ENCODE data around the gene GPR162.

GPR162 gene

DNA sequence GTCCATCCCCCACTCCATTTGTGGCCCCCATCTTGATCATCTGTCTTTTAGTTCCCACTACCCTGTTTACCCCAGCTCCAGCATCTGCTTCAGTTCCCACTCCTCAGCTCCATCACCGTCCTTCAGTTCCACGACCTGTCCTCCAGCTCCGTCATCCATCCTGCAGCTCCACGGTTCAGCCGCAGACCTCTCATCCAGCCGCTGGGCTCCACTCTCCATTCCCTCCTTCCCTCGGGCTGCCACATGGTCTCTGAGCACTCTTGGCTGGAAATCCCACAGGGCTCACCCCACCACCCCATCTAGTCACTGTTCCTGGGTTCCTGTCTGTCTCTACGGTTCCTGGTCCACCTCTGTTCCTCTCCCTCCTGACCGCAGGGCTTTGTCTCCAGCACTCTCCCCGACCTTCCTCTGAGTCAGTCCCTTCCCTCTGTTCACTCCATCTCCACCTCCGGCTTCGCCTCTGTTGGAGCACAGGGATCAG lies 3.3 kb downstream of the GPR162 start:
- Histone ChIP-seq H4K20me1 (ENCODE audit: insufficient read depth, low read length) (no peaks in the 10 kb centered on the region), H3K9me3 (replicated peaks; ENCODE audit: insufficient read depth, low read length) (no peaks in the 10 kb centered on the region), H3K27me3 (replicated peaks; ENCODE audit: insufficient read depth, low read length) (peaks cover 93% of the 10 kb centered on the region), H3K4me1 (ENCODE audit: low read length) (peaks cover 4% of the 10 kb centered on the region; the same call in 1 of the 2 replicates), H3K27ac (ENCODE audit: low read length) (no peak overlapping the region), H3F3A (ENCODE audit: insufficient read depth, low read length) (no peaks in the 10 kb centered on the region), H3K36me3 (replicated peaks; ENCODE audit: insufficient read depth, low read length) (no peaks in the 10 kb centered on the region), H3K4me3 (ENCODE audit: low read length) (no peak overlapping the region), H3K4me2 (ENCODE audit: low read depth, low read length) (peak overlapping the region; percentile 13; the same call in 1 of the 2 replicates), H3K79me2 (ENCODE audit: low read length) (no peaks in the 10 kb centered on the region), H2AFZ (ENCODE audit: low read length) (no peak overlapping the region), H3K9ac (ENCODE audit: low read length) (no peak overlapping the region), H3K9me2 (replicated peaks; ENCODE audit: insufficient read depth, low read length) (no peaks in the 10 kb centered on the region)
- TF ChIP-seq EZH2phosphoT487 (IDR thresholded peaks at IDR 0.05; ENCODE audit: low read length) (no peak; the same call in 1 of the 2 replicates), EZH2 (optimal IDR thresholded peaks at IDR 0.05; ENCODE audit: low read depth, low read length) (no peak)
- TF ChIP-seq, protein P1, sequence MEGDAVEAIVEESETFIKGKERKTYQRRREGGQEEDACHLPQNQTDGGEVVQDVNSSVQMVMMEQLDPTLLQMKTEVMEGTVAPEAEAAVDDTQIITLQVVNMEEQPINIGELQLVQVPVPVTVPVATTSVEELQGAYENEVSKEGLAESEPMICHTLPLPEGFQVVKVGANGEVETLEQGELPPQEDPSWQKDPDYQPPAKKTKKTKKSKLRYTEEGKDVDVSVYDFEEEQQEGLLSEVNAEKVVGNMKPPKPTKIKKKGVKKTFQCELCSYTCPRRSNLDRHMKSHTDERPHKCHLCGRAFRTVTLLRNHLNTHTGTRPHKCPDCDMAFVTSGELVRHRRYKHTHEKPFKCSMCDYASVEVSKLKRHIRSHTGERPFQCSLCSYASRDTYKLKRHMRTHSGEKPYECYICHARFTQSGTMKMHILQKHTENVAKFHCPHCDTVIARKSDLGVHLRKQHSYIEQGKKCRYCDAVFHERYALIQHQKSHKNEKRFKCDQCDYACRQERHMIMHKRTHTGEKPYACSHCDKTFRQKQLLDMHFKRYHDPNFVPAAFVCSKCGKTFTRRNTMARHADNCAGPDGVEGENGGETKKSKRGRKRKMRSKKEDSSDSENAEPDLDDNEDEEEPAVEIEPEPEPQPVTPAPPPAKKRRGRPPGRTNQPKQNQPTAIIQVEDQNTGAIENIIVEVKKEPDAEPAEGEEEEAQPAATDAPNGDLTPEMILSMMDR (IDR thresholded peaks at IDR 0.05; ENCODE audit: low read length) = no peak
- DNase-seq = no peak

DNA sequence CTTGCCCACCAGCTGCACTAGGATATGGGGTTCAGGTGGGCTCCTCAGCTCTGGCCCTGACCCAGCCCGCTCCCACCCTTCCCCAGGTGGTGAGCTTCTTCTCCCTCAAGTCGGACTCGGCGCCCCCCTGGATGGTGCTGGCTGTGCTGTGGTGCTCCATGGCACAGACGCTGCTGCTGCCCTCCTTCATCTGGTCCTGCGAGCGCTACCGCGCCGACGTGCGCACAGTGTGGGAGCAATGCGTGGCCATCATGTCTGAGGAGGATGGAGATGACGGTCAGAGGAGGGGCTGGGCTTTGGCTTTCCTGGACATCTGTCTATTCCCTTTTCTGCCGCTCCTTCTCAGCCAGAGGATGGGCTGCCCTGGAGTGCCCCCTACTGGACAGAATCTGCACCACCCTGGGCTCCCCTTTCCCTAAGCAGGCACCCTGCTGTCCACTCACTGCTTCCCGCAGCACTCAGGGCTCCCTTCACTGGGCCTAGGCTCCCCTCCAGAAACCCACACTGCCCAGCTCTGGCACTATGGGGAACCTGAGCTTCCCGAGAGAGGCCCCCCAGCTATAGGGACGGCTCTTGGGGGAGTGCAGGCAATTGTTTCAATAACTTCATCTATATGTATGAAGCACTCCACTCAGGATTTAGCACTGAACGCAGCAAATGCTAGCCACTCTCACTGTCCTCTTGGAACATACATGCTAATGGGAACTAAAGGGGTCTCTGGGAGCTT lies 3.9 kb downstream of the GPR162 start:
- Histone ChIP-seq H3F3A (ENCODE audit: insufficient read depth, low read length) (no peaks in the 10 kb centered on the region), H3K27me3 (replicated peaks; ENCODE audit: insufficient read depth, low read length) (peaks cover 93% of the 10 kb centered on the region), H4K20me1 (ENCODE audit: insufficient read depth, low read length) (no peaks in the 10 kb centered on the region), H3K27ac (ENCODE audit: low read length) (no peak overlapping the region), H3K4me1 (ENCODE audit: low read length) (peaks cover 4% of the 10 kb centered on the region; the same call in 1 of the 2 replicates), H3K4me2 (ENCODE audit: low read depth, low read length) (peak overlapping the region; percentile 13; the same call in 1 of the 2 replicates), H3K79me2 (ENCODE audit: low read length) (no peaks in the 10 kb centered on the region), H3K9ac (ENCODE audit: low read length) (no peak overlapping the region), H3K9me3 (replicated peaks; ENCODE audit: insufficient read depth, low read length) (no peaks in the 10 kb centered on the region), H3K36me3 (replicated peaks; ENCODE audit: insufficient read depth, low read length) (no peaks in the 10 kb centered on the region), H3K4me3 (ENCODE audit: low read length) (no peak overlapping the region), H2AFZ (ENCODE audit: low read length) (no peak overlapping the region), H3K9me2 (replicated peaks; ENCODE audit: insufficient read depth, low read length) (no peaks in the 10 kb centered on the region)
- no peak for TF ChIP-seq EZH2phosphoT487 (IDR thresholded peaks at IDR 0.05; ENCODE audit: low read length)
- TF ChIP-seq, protein P1 (IDR thresholded peaks at IDR 0.05; ENCODE audit: low read length) = peak; percentile 87
- TF ChIP-seq EZH2 (optimal IDR thresholded peaks at IDR 0.05; ENCODE audit: low read depth, low read length) = no peak
- peak; percentile 63 for DNase-seq

DNA sequence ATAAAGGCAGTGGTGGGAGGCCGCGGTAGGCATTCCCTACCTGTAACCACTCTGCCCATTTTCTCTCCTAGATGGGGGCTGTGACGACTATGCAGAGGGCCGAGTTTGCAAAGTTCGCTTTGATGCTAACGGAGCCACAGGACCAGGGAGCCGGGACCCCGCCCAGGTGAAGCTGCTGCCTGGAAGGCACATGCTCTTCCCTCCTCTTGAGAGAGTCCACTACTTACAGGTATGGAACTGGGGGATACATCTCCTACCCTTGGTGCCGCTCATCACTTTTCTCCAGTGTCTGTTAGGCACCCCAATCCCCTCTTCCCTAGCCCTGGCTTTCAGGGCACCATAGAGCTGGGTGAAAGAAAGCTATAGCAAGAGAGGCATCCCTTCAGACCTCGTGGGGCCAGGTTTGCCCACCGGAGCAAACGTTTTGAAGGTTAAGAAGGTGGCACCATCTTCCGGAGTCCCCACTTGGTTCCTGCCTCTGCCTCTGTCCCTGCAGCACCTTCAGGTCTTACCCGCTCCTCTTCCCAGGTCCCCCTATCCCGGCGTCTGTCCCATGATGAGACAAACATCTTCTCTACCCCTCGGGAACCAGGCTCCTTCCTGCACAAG lies 4.6 kb downstream of the GPR162 start:
- TF ChIP-seq EZH2 (optimal IDR thresholded peaks at IDR 0.05; ENCODE audit: low read depth, low read length) = no peak
- TF ChIP-seq, protein P1 (IDR thresholded peaks at IDR 0.05; ENCODE audit: low read length) = no peak
- no peak for TF ChIP-seq EZH2phosphoT487 (IDR thresholded peaks at IDR 0.05; ENCODE audit: low read length)
- H3K9me3 ChIP-seq (replicated peaks; ENCODE audit: insufficient read depth, low read length) = no peaks in the 10 kb centered on the region
- no peaks in the 10 kb centered on the region for H3F3A ChIP-seq (ENCODE audit: insufficient read depth, low read length)
- no peak overlapping the region for H3K4me3 ChIP-seq (ENCODE audit: low read length)
- H3K4me2 ChIP-seq (ENCODE audit: low read depth, low read length) = no peak overlapping the region
- no peaks in the 10 kb centered on the region for H3K9me2 ChIP-seq (replicated peaks; ENCODE audit: insufficient read depth, low read length)
- no peak overlapping the region for H3K27ac ChIP-seq (ENCODE audit: low read length)
- H2AFZ ChIP-seq (ENCODE audit: low read length) = no peak overlapping the region
- peaks cover 93% of the 10 kb centered on the region for H3K27me3 ChIP-seq (replicated peaks; ENCODE audit: insufficient read depth, low read length)
- H3K79me2 ChIP-seq (ENCODE audit: low read length) = no peaks in the 10 kb centered on the region
- H4K20me1 ChIP-seq (ENCODE audit: insufficient read depth, low read length) = no peaks in the 10 kb centered on the region
- DNase-seq = no peak
- no peak overlapping the region for H3K9ac ChIP-seq (ENCODE audit: low read length)
- H3K36me3 ChIP-seq (replicated peaks; ENCODE audit: insufficient read depth, low read length) = no peaks in the 10 kb centered on the region
- peaks cover 4% of the 10 kb centered on the region; the same call in 1 of the 2 replicates for H3K4me1 ChIP-seq (ENCODE audit: low read length)

Data from MM.1S (cell line).